Fibroblast of the aortic adventitia (primary cell): ENCODE data around the gene CKS1B. TPM values are rescaled to one million over a fixed set of nuclear protein-coding genes. Genes with fewer than 3 reads are reported as not detected.

ENCODE experiments used
- DNase-seq: peaks from one replicate; pipeline ENCODE4 v3.0.0-alpha.2; 2010; ENCODE audit warnings: low read depth
- H3K4me3 ChIP-seq: 2 replicates; pipeline ENCODE4 v1.5.1; 2011; ENCODE audit warnings: low read depth, mild to moderate bottlenecking, control low read depth, low read length, moderate library complexity
- CTCF ChIP-seq: IDR thresholded peaks from 2 replicates; pipeline ENCODE4 v1.5.1; 2011; ENCODE audit warnings: mild to moderate bottlenecking, low read length, control low read depth, inconsistent platforms; ENCODE audit not compliant: insufficient read depth
- total RNA-seq: library from RNA; depleted of rRNA; stranded (reverse); fragments of >200 nt; gene quantifications from 2 replicates; pipeline ENCODE4 v1.2.3, GENCODE V29; 2012; ENCODE audit warnings: low replicate concordance

The CKS1B gene
- total RNA-seq, 1 donor, result 80.7 TPM

- peak; percentile 38 for TF ChIP-seq CTCF
- DNase-seq, result peak; percentile 98
- peak within 1 kb of the TSS; percentile 79 for H3K4me3 ChIP-seq
Observed at GRCh38 chr1:154936555-154937084, 37.9 kb upstream of the CKS1B start, which contains the start of gene PMVK. Gene PMVK (minus strand): TSS chr1:154936719. CDS start chr1:154936685, 34 bp downstream.

GRCh38 chr1:154937085-154937987 lies 37.1 kb upstream of the CKS1B start:
- peak; percentile 33 for TF ChIP-seq CTCF
- peak; percentile 98 for DNase-seq
- H3K4me3 ChIP-seq, result peak overlapping the region; percentile 79

- DNase-seq, result no peak
- peak overlapping the region; percentile 79 for H3K4me3 ChIP-seq
- TF ChIP-seq CTCF, result no peak
Observed at GRCh38 chr1:154937988-154938386, 36.5 kb upstream of the CKS1B start.

- H3K4me3 ChIP-seq, result no peak overlapping the region
- no peak for TF ChIP-seq CTCF
- DNase-seq, result no peak
Observed at GRCh38 chr1:154938604-154939399, 35.7 kb upstream of the CKS1B start.

GRCh38 chr1:154940213-154940560 lies 34.3 kb upstream of the CKS1B start:
- no peak for TF ChIP-seq CTCF
- no peak for DNase-seq

GRCh38 chr1:154940651-154941194 lies 33.8 kb upstream of the CKS1B start:
- TF ChIP-seq CTCF, result no peak
- no peak for DNase-seq
- H3K4me3 ChIP-seq, result no peak overlapping the region

More at GRCh38 chr1:154940213-154940560, 34.3 kb upstream of the CKS1B start:
- H3K4me3 ChIP-seq, result no peak overlapping the region
